Measurements from ENCODE around the gene SPATA3.
A peak's percentile ranks its signal among the peaks of the same experiment; 100 is the strongest.

Gene SPATA3

DNA sequence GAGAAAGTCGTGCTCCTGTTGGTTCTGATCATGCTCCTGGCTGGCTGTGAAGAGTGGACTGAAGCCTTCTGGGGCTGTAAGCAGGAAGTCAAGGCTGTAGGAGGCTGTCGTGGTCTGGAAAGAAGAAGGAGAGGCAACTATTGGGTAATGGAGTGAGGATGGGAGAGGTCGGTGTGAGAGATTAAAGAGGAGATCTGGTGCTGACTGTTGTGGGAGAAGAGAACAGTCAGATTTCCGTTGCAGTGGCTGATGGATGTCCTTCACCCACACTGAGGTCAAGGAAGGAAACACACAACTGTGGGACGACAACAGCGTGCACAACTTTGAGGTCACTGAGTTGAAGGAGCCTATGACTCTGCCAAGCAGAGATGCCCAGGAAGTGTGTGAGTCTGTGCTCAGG is 57.9 kb downstream of the SPATA3 start:
- Mint-ChIP-seq H3K36me3 (ENCODE audit: low read depth) (peaks cover 9% of the 10 kb centered on the region), H3K27me3 (peaks cover 19% of the 10 kb centered on the region), H3K27ac (no peak overlapping the region), H3K4me1 (ENCODE audit: low read depth) (peaks cover 39% of the 10 kb centered on the region), H3K4me3 (no peak overlapping the region), H3K9me3 (no peaks in the 10 kb centered on the region)

DNA sequence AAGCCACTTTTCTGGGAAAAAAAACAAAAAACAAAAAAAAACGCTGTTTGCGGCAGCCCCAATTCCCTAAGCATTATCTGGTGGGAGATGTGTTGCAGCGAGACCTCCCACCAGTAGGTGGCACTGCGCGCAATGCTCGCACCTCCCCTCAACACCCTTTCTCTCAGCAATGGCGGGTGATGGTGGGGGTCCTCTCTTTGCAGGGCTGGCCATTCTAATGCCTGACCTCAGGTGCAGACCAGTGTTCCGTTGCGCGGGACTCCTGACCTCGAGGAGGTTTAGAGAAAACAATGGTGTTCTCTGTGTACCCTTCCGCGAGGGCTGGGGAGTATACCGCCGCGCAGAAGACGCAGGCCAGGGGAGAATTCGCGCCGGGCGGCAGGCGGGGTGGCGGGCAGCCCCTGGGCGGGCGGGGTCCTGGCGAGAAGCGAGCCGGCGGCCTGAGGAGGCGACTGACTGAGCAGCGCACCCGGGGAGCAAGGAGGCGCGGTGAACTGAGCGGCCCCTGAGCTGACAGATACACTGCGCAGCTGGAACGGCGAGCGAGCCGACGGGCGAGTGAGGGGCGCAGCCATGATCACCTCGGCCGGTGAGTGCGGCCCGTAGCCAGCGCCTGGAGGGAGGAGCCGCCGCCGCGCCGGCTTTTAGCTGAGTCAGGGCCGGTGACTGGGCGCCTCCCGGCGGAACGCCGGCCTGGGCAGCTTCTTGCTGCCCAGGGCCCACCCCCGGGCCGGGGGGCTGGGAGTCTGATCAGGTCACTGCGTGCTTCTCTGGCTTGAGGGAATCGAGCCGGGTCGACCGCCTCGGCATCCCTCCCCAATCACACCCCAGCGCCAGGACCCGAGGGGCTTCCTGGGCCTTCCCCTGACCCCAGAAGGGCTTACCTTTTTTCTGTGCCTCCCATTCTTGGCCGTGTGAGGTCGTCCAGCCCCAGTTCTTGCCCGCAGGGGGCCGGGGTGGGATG is 60.8 kb downstream of the SPATA3 start, which contains the start of gene PSMD1:
Gene PSMD1 (plus strand): TSS at position 415 of the 964 bp plus-strand sequence. CDS start 159 bp downstream, at position 574.
- Mint-ChIP-seq H3K36me3 (ENCODE audit: low read depth) (peaks cover 19% of the 10 kb centered on the region), H3K9me3 (no peaks in the 10 kb centered on the region), H3K4me1 (ENCODE audit: low read depth) (peaks cover 61% of the 10 kb centered on the region), H3K4me3 (peak within 1 kb of the TSS; percentile 91), H3K27me3 (peaks cover 9% of the 10 kb centered on the region), H3K27ac (peak within 1 kb of the TSS; percentile 100)

DNA sequence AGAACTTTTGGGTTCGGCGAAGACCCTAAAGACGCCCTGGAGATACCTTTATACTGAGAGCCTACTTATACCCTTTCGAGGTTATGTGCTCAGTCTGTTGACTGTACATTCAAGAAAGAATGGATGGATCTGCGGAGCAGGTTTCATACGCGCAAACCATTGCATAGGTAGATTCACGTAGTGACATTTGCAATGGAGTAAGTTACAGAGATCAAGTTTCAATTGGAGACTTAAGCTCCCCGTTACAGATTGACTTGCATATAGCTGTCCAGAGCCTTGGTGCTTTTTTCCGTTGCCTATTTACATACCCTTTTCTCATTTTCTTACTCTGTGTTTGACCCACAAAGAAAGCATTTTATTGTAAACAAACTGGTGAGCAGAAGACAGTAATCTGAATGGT is 61.7 kb downstream of the SPATA3 start:
- H3K27me3 Mint-ChIP-seq = peaks cover 4% of the 10 kb centered on the region
- H3K9me3 Mint-ChIP-seq = no peaks in the 10 kb centered on the region
- peak overlapping the region; percentile 81 for H3K27ac Mint-ChIP-seq
- H3K36me3 Mint-ChIP-seq (ENCODE audit: low read depth) = peaks cover 28% of the 10 kb centered on the region
- peaks cover 56% of the 10 kb centered on the region for H3K4me1 Mint-ChIP-seq (ENCODE audit: low read depth)
- peak overlapping the region; percentile 91 for H3K4me3 Mint-ChIP-seq
